ENCODE data around the gene CACNA2D1. TPM values are rescaled to one million over a fixed set of nuclear protein-coding genes. Genes with fewer than 3 reads are reported as not detected.

The CACNA2D1 gene
- total RNA-seq, 1 experiment from 2014 or later = not detected

DNA sequence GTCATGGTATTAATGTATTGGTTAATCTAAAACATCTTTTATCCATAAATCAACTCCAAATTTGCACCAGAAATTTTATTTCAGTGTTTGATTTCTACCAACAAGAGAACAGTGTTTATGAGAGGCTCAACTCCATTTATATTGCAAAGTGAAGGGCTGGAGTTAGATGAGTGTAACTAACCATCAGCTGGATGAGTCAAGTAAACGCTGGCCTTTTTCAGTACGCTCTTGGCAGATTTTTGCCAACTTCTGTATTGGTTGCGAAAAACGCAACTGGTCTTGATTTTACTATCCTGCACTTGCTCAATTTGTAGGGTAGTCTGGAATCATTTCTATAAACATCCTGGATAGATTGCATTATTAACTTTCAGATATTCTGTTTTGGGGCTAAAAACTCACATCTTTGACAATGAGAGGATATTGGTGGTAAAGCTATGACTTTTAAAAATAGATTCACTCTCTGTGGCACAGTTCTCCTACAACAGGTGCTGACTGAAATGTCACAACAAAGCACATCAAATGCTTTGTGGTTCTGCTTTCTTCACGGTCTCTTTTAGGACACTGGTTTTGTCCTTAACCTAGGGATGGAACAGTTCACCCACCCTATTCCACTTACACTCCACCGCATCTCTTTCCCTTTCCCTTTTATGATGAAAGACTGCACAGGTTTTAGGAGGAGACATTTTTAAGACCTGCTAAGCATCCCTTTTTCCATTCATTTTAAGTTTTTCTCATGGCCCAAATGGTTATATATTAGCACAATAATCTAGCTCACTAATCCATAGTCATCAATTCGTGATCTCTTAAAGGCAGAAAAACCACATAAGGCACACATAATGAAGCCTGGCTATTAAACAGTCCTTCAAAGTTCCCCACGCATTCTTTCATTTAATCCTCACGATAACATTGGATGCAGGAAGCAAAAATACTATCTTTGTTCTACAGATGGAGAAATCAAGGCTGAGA, 12.8 kb downstream of the CACNA2D1 start:
- no peaks in the 10 kb centered on the region for H4K20me1 ChIP-seq (ENCODE audit: insufficient read depth, low read depth, low read length)
- no peaks in the 10 kb centered on the region for H3K27me3 ChIP-seq (ENCODE audit: low read length)
- H3K9me3 ChIP-seq (ENCODE audit: low read length) = peaks cover 21% of the 10 kb centered on the region

DNA sequence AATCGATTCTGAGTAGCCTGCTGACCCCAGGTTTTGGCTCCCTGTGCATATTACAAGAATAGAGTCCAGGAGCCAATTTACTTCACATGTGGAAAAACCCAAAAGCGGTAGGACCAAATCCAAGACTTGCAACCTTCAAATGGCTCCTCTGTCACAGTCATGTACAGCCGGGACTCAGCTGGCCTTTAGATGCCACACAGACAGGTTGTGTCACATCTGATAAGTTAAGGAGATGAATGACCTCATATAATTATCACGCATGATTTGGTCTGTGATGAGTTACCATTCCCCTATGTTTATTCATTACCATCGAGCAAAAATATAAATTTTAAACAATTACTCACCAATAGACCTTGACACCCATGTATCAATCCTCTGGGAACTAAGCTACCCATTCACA, 14.2 kb downstream of the CACNA2D1 start:
- Histone ChIP-seq H4K20me1 (ENCODE audit: insufficient read depth, low read depth, low read length) (no peaks in the 10 kb centered on the region), H3K36me3 (ENCODE audit: insufficient read depth, low read length) (no peaks in the 10 kb centered on the region), H3K9ac (ENCODE audit: low read length) (no peak overlapping the region), H3K4me2 (ENCODE audit: low read depth, low read length, poor library complexity, severe bottlenecking) (no peak overlapping the region), H3K27me3 (ENCODE audit: low read length) (no peaks in the 10 kb centered on the region), H3K27ac (ENCODE audit: low read length) (no peak overlapping the region), H3K9me3 (ENCODE audit: low read length) (peaks cover 27% of the 10 kb centered on the region), H3K79me2 (ENCODE audit: low read length) (no peaks in the 10 kb centered on the region), H3K4me1 (ENCODE audit: low read length) (no peaks in the 10 kb centered on the region), H2AFZ (ENCODE audit: low read length) (no peak overlapping the region), H3K4me3 (ENCODE audit: low read length) (no peak overlapping the region), H3K9me2 (replicated peaks; ENCODE audit: insufficient read depth, low read length) (no peaks in the 10 kb centered on the region)
- DNase-seq = no peak

More for the DNA sequence above, 12.8 kb downstream of the CACNA2D1 start:
- no peaks in the 10 kb centered on the region for H3K9me2 ChIP-seq (replicated peaks; ENCODE audit: insufficient read depth, low read length)
- DNase-seq = no peak
- H3K4me2 ChIP-seq (ENCODE audit: low read depth, low read length, poor library complexity, severe bottlenecking) = no peak overlapping the region
- no peak overlapping the region for H3K4me3 ChIP-seq (ENCODE audit: low read length)
- no peaks in the 10 kb centered on the region for H3K36me3 ChIP-seq (ENCODE audit: insufficient read depth, low read length)
- no peaks in the 10 kb centered on the region for H3K79me2 ChIP-seq (ENCODE audit: low read length)
- no peaks in the 10 kb centered on the region for H3K4me1 ChIP-seq (ENCODE audit: low read length)
- H2AFZ ChIP-seq (ENCODE audit: low read length) = no peak overlapping the region
- no peak overlapping the region for H3K27ac ChIP-seq (ENCODE audit: low read length)
- no peak overlapping the region for H3K9ac ChIP-seq (ENCODE audit: low read length)

DNA sequence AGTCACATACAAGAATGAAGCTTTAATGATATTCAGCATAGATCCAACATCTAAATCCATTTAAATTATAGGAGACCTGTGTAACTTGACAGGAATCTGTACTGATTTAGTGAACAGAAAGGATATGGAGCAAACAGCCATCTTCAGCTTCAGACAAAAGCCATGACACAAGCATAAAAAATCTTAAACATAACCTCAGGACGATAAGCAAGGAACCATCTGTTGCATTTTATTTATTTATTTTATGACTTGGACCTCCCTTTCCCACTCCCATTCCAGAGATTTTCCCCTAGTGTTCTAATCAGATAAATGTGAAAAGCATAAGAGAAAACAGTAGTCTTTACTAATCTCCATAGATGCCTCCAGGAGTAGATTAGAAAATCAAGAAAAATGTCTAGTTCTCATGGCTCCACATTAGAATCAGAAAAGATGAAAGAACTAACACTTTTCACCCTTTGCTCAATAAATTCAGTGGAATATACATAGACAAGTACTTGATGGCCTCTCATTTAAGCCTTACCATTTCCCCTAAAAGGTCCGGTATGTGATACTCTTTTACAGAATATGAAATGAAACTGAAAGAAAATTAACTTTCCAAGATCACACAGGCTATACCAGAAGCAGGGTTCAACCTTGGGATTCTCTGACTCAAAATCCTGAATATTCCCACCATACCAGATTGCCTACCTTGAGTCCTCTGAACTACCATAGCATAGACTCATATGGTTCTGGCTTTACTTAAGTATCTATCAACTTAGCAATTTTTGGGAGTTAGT, 15.2 kb downstream of the CACNA2D1 start:
- no peak overlapping the region for H2AFZ ChIP-seq (ENCODE audit: low read length)
- H3K4me3 ChIP-seq (ENCODE audit: low read length) = no peak overlapping the region
- no peak for DNase-seq
- H3K36me3 ChIP-seq (ENCODE audit: insufficient read depth, low read length) = no peaks in the 10 kb centered on the region
- no peaks in the 10 kb centered on the region for H4K20me1 ChIP-seq (ENCODE audit: insufficient read depth, low read depth, low read length)
- peaks cover 27% of the 10 kb centered on the region for H3K9me3 ChIP-seq (ENCODE audit: low read length)
- H3K4me1 ChIP-seq (ENCODE audit: low read length) = no peaks in the 10 kb centered on the region
- no peaks in the 10 kb centered on the region for H3K27me3 ChIP-seq (ENCODE audit: low read length)
- H3K4me2 ChIP-seq (ENCODE audit: low read depth, low read length, poor library complexity, severe bottlenecking) = no peak overlapping the region
- H3K27ac ChIP-seq (ENCODE audit: low read length) = no peak overlapping the region
- no peaks in the 10 kb centered on the region for H3K9me2 ChIP-seq (replicated peaks; ENCODE audit: insufficient read depth, low read length)
- no peaks in the 10 kb centered on the region for H3K79me2 ChIP-seq (ENCODE audit: low read length)
- no peak overlapping the region for H3K9ac ChIP-seq (ENCODE audit: low read length)

DNA sequence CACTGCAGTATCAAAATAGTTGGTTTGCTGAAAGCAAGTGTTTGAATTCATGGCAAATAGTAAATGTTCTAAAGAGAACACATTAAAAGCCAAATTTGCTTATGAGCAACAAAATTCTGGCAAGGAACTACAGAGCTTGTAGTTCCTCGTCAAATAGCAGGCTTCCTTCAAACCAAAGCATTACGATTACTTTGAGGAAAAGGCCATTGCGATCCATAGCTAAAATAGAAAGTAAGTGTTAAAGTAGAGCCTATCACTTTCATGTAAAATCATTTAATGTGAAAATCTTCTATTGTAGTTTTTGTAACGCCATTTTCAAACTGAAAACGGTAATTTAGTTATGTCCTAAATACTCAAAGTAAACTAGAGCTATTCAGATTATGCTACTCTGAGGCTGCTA, 20.1 kb downstream of the CACNA2D1 start:
- no peaks in the 10 kb centered on the region for H4K20me1 ChIP-seq (ENCODE audit: insufficient read depth, low read depth, low read length)
- no peak for DNase-seq
- no peak overlapping the region for H2AFZ ChIP-seq (ENCODE audit: low read length)
- no peaks in the 10 kb centered on the region for H3K36me3 ChIP-seq (ENCODE audit: insufficient read depth, low read length)
- H3K9me2 ChIP-seq (replicated peaks; ENCODE audit: insufficient read depth, low read length) = no peaks in the 10 kb centered on the region
- H3K79me2 ChIP-seq (ENCODE audit: low read length) = no peaks in the 10 kb centered on the region
- no peak overlapping the region for H3K27ac ChIP-seq (ENCODE audit: low read length)
- no peaks in the 10 kb centered on the region for H3K27me3 ChIP-seq (ENCODE audit: low read length)
- H3K4me1 ChIP-seq (ENCODE audit: low read length) = no peaks in the 10 kb centered on the region
- H3K4me3 ChIP-seq (ENCODE audit: low read length) = no peak overlapping the region
- H3K9ac ChIP-seq (ENCODE audit: low read length) = no peak overlapping the region
- no peak overlapping the region for H3K4me2 ChIP-seq (ENCODE audit: low read depth, low read length, poor library complexity, severe bottlenecking)
- peaks cover 21% of the 10 kb centered on the region for H3K9me3 ChIP-seq (ENCODE audit: low read length)

DNA sequence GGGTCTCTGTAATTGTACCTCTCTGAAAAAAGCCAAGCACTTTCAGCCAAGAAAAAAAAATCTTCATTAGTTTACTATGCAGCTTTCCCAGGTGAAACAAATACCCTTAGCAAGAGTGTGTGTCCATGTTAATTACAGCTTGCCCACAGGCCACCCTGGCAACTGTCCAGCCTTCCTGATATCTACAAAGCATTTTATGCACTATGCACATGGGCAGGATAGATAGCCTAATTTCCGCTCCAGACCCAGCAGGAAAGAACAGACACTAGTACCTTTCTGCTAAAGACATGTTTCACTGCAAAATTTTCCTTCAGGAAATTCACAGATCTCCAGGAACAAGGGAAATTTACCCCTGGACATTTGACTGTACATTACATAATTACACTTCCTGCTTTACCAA, 24.4 kb downstream of the CACNA2D1 start:
- H3K4me3 ChIP-seq (ENCODE audit: low read length) = no peak overlapping the region

DNA sequence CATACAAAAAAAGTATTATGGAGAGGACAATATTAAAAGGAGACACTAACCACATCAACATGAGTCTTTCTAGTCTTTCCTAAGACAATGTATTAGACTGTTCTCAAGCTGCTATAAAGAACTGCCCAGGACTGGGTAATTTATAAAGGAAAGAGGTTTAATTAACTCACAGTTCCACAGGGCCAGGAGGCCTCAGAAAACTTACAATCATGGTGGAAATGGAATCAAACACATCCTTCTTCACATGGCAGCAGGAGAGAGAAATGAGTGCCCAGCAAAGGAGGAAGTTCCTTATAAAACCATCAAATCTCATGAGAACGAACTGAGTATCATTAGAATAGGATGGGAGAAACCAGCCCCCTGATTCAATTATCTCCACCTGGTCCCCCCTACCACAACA, 25.7 kb downstream of the CACNA2D1 start:
- Histone ChIP-seq H3K27ac (ENCODE audit: low read length) (no peak overlapping the region), H3K27me3 (ENCODE audit: low read length) (no peaks in the 10 kb centered on the region), H3K9ac (ENCODE audit: low read length) (no peak overlapping the region), H3K79me2 (ENCODE audit: low read length) (no peaks in the 10 kb centered on the region), H3K9me3 (ENCODE audit: low read length) (peaks cover 12% of the 10 kb centered on the region), H3K9me2 (replicated peaks; ENCODE audit: insufficient read depth, low read length) (no peaks in the 10 kb centered on the region), H3K4me1 (ENCODE audit: low read length) (no peaks in the 10 kb centered on the region), H2AFZ (ENCODE audit: low read length) (no peak overlapping the region), H3K36me3 (ENCODE audit: insufficient read depth, low read length) (no peaks in the 10 kb centered on the region), H3K4me2 (ENCODE audit: low read depth, low read length, poor library complexity, severe bottlenecking) (no peak overlapping the region), H3K4me3 (ENCODE audit: low read length) (no peak overlapping the region), H4K20me1 (ENCODE audit: insufficient read depth, low read depth, low read length) (no peaks in the 10 kb centered on the region)
- DNase-seq = no peak

More for the DNA sequence above, 24.4 kb downstream of the CACNA2D1 start:
- H2AFZ ChIP-seq (ENCODE audit: low read length) = no peak overlapping the region
- H3K4me2 ChIP-seq (ENCODE audit: low read depth, low read length, poor library complexity, severe bottlenecking) = no peak overlapping the region
- no peaks in the 10 kb centered on the region for H4K20me1 ChIP-seq (ENCODE audit: insufficient read depth, low read depth, low read length)
- H3K79me2 ChIP-seq (ENCODE audit: low read length) = no peaks in the 10 kb centered on the region
- DNase-seq = no peak
- no peaks in the 10 kb centered on the region for H3K9me2 ChIP-seq (replicated peaks; ENCODE audit: insufficient read depth, low read length)
- H3K27me3 ChIP-seq (ENCODE audit: low read length) = no peaks in the 10 kb centered on the region
- peaks cover 8% of the 10 kb centered on the region for H3K9me3 ChIP-seq (ENCODE audit: low read length)
- H3K36me3 ChIP-seq (ENCODE audit: insufficient read depth, low read length) = no peaks in the 10 kb centered on the region
- H3K9ac ChIP-seq (ENCODE audit: low read length) = no peak overlapping the region
- no peaks in the 10 kb centered on the region for H3K4me1 ChIP-seq (ENCODE audit: low read length)
- no peak overlapping the region for H3K27ac ChIP-seq (ENCODE audit: low read length)

DNA sequence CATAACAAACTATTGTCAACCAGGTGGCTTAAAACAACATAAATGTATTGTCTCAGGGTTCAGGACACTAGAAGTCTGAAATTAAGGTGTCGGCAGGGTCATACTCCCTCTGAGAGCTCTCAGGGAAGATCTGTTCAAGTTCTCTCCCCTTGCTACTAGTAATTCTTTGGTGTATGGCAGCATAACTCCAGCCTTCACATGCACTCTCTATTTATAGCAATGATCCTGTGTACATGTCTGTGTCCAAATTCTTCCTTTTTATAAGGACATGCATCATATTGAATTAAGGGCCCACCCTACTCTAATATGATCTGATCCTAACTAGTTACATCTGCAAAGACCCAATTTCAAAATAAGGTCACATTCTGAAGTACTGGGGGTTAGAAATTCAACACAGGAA, 27.2 kb downstream of the CACNA2D1 start:
- Histone ChIP-seq H2AFZ (ENCODE audit: low read length) (no peak overlapping the region), H3K79me2 (ENCODE audit: low read length) (no peaks in the 10 kb centered on the region), H3K4me1 (ENCODE audit: low read length) (no peaks in the 10 kb centered on the region), H3K9ac (ENCODE audit: low read length) (no peak overlapping the region), H3K9me2 (replicated peaks; ENCODE audit: insufficient read depth, low read length) (no peaks in the 10 kb centered on the region), H3K4me2 (ENCODE audit: low read depth, low read length, poor library complexity, severe bottlenecking) (no peak overlapping the region), H3K9me3 (ENCODE audit: low read length) (peaks cover 15% of the 10 kb centered on the region), H3K36me3 (ENCODE audit: insufficient read depth, low read length) (no peaks in the 10 kb centered on the region), H3K27me3 (ENCODE audit: low read length) (no peaks in the 10 kb centered on the region), H3K27ac (ENCODE audit: low read length) (no peak overlapping the region), H4K20me1 (ENCODE audit: insufficient read depth, low read depth, low read length) (no peaks in the 10 kb centered on the region), H3K4me3 (ENCODE audit: low read length) (no peak overlapping the region)
- no peak for DNase-seq

DNA sequence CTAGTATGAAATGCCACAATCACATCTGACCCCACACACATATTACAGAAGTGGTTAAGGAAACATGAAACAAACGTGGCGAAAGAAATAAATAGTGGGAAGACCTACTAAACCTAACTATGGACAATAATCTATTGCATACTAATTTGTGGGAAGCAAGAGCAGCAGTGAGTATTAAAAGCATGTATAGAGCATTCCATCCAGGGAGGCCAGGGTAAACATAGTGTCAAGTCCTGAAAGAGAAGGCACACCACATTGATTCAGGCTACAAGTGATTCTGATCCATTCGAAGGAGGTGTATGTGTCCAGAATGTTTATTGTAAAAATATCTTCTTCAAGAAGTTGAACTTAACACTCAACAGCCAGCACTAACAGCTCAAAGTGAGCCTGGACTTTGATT, 29.2 kb downstream of the CACNA2D1 start:
- Histone ChIP-seq H3K79me2 (ENCODE audit: low read length) (no peaks in the 10 kb centered on the region), H2AFZ (ENCODE audit: low read length) (no peak overlapping the region), H3K27me3 (ENCODE audit: low read length) (no peaks in the 10 kb centered on the region), H3K9me2 (replicated peaks; ENCODE audit: insufficient read depth, low read length) (no peaks in the 10 kb centered on the region), H3K4me2 (ENCODE audit: low read depth, low read length, poor library complexity, severe bottlenecking) (no peak overlapping the region), H3K36me3 (ENCODE audit: insufficient read depth, low read length) (no peaks in the 10 kb centered on the region), H3K9ac (ENCODE audit: low read length) (no peak overlapping the region), H3K27ac (ENCODE audit: low read length) (no peak overlapping the region), H3K9me3 (ENCODE audit: low read length) (peaks cover 24% of the 10 kb centered on the region), H3K4me3 (ENCODE audit: low read length) (no peak overlapping the region), H4K20me1 (ENCODE audit: insufficient read depth, low read depth, low read length) (no peaks in the 10 kb centered on the region), H3K4me1 (ENCODE audit: low read length) (no peaks in the 10 kb centered on the region)
- DNase-seq = no peak

All from Karpas-422 (cell line).